Measurements from ENCODE around the gene ZNF609.

Gene ZNF609

GRCh38 chr15:64647367-64647766 lies 187.0 kb downstream of the ZNF609 start:
- no peak for ATAC-seq
- TF ChIP-seq, protein P1, sequence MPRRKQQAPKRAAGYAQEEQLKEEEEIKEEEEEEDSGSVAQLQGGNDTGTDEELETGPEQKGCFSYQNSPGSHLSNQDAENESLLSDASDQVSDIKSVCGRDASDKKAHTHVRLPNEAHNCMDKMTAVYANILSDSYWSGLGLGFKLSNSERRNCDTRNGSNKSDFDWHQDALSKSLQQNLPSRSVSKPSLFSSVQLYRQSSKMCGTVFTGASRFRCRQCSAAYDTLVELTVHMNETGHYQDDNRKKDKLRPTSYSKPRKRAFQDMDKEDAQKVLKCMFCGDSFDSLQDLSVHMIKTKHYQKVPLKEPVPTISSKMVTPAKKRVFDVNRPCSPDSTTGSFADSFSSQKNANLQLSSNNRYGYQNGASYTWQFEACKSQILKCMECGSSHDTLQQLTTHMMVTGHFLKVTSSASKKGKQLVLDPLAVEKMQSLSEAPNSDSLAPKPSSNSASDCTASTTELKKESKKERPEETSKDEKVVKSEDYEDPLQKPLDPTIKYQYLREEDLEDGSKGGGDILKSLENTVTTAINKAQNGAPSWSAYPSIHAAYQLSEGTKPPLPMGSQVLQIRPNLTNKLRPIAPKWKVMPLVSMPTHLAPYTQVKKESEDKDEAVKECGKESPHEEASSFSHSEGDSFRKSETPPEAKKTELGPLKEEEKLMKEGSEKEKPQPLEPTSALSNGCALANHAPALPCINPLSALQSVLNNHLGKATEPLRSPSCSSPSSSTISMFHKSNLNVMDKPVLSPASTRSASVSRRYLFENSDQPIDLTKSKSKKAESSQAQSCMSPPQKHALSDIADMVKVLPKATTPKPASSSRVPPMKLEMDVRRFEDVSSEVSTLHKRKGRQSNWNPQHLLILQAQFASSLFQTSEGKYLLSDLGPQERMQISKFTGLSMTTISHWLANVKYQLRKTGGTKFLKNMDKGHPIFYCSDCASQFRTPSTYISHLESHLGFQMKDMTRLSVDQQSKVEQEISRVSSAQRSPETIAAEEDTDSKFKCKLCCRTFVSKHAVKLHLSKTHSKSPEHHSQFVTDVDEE (CRISPR knock-in tag; IDR thresholded peaks at IDR 0.05), result no peak
- TF ChIP-seq ARNTL (CRISPR knock-in tag; IDR thresholded peaks at IDR 0.05; ENCODE audit: borderline replicate concordance, low read depth) (no peak), ZFP30 (CRISPR knock-in tag; IDR thresholded peaks at IDR 0.05) (no peak), ZFP3 (CRISPR knock-in tag; IDR thresholded peaks at IDR 0.05) (no peak), BACH2 (CRISPR knock-in tag; IDR thresholded peaks at IDR 0.05; ENCODE audit: borderline replicate concordance) (no peak), TOX (CRISPR knock-in tag; IDR thresholded peaks at IDR 0.05; ENCODE audit: borderline replicate concordance) (no peak), PPARA (CRISPR knock-in tag; IDR thresholded peaks at IDR 0.05; ENCODE audit: borderline replicate concordance) (no peak), CSDC2 (CRISPR knock-in tag; IDR thresholded peaks at IDR 0.05) (no peak), RARB (CRISPR knock-in tag; IDR thresholded peaks at IDR 0.05) (no peak), ZNF70 (CRISPR knock-in tag; IDR thresholded peaks at IDR 0.05) (no peak)

GRCh38 chr15:64650552-64650951 lies 190.2 kb downstream of the ZNF609 start:
- ATAC-seq, result no peak
- no peak for TF ChIP-seq CSDC2 (CRISPR knock-in tag; IDR thresholded peaks at IDR 0.05)

GRCh38 chr15:64651601-64652191 lies 191.3 kb downstream of the ZNF609 start:
- ATAC-seq, result no peak; the same call in 2 of the 3 replicates
- TF ChIP-seq, protein P2, sequence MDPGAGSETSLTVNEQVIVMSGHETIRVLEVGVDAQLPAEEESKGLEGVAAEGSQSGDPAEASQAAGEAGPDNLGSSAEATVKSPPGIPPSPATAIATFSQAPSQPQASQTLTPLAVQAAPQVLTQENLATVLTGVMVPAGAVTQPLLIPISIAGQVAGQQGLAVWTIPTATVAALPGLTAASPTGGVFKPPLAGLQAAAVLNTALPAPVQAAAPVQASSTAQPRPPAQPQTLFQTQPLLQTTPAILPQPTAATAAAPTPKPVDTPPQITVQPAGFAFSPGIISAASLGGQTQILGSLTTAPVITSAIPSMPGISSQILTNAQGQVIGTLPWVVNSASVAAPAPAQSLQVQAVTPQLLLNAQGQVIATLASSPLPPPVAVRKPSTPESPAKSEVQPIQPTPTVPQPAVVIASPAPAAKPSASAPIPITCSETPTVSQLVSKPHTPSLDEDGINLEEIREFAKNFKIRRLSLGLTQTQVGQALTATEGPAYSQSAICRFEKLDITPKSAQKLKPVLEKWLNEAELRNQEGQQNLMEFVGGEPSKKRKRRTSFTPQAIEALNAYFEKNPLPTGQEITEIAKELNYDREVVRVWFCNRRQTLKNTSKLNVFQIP (CRISPR knock-in tag; IDR thresholded peaks at IDR 0.05; ENCODE audit: borderline replicate concordance, low read depth), result no peak
- TF ChIP-seq ISL1 (CRISPR knock-in tag; IDR thresholded peaks at IDR 0.05) (no peak), TOX (CRISPR knock-in tag; IDR thresholded peaks at IDR 0.05; ENCODE audit: borderline replicate concordance) (no peak), ARNTL (CRISPR knock-in tag; IDR thresholded peaks at IDR 0.05; ENCODE audit: borderline replicate concordance, low read depth) (no peak), RARB (CRISPR knock-in tag; IDR thresholded peaks at IDR 0.05) (no peak), ZNF70 (CRISPR knock-in tag; IDR thresholded peaks at IDR 0.05) (no peak), TCF4 (CRISPR knock-in tag; IDR thresholded peaks at IDR 0.05; ENCODE audit: borderline replicate concordance) (no peak), OSR1 (CRISPR knock-in tag; IDR thresholded peaks at IDR 0.05) (no peak), ZNF8 (CRISPR knock-in tag; IDR thresholded peaks at IDR 0.05) (no peak), ZFP30 (CRISPR knock-in tag; IDR thresholded peaks at IDR 0.05) (no peak)
- TF ChIP-seq, protein P3, sequence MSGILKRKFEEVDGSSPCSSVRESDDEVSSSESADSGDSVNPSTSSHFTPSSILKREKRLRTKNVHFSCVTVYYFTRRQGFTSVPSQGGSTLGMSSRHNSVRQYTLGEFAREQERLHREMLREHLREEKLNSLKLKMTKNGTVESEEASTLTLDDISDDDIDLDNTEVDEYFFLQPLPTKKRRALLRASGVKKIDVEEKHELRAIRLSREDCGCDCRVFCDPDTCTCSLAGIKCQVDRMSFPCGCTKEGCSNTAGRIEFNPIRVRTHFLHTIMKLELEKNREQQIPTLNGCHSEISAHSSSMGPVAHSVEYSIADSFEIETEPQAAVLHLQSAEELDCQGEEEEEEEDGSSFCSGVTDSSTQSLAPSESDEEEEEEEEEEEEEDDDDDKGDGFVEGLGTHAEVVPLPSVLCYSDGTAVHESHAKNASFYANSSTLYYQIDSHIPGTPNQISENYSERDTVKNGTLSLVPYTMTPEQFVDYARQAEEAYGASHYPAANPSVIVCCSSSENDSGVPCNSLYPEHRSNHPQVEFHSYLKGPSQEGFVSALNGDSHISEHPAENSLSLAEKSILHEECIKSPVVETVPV (CRISPR knock-in tag; IDR thresholded peaks at IDR 0.05), result no peak
- TF ChIP-seq, protein P1 (CRISPR knock-in tag; IDR thresholded peaks at IDR 0.05), result no peak

GRCh38 chr15:64653757-64654156 lies 193.4 kb downstream of the ZNF609 start:
- no peak for TF ChIP-seq OSR1 (CRISPR knock-in tag; IDR thresholded peaks at IDR 0.05)
- no peak for TF ChIP-seq ZNF8 (CRISPR knock-in tag; IDR thresholded peaks at IDR 0.05)
- no peak for TF ChIP-seq TCF4 (CRISPR knock-in tag; IDR thresholded peaks at IDR 0.05; ENCODE audit: borderline replicate concordance)
- TF ChIP-seq ZFP3 (CRISPR knock-in tag; IDR thresholded peaks at IDR 0.05), result no peak
- no peak for TF ChIP-seq ZNF70 (CRISPR knock-in tag; IDR thresholded peaks at IDR 0.05)
- peak; percentile 67 for ATAC-seq

Data from SK-N-SH treated with all-trans-retinoic acid at 6 μM for 48 hours (cell line).